ENCODE results near the gene GLCE. TPM values are rescaled to one million over a fixed set of nuclear protein-coding genes. Genes with fewer than 3 reads are reported as not detected.

Gene GLCE
- polyA plus RNA-seq, 3 donors = 47.5 to 48.7 (median 48.6) TPM

DNA sequence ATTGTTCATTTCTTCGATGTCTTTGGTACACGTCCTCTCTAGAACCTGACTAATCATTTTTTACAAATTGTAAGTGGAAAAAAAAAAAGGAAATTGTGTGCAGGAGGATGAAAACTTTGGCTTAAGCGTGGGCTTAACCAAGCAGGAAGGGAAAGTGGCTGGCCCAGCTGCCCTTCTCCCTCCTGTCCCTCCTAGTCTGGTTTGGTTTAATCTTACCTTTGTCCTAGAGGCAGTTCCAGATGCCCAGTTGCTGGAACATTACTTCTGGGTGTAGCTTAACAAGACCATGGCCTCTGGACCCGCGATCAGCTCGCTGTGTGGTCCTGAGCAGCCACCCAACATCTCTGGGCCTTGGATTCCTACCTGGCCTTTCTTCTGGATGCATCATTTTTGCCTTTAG is 153.7 kb downstream of the GLCE start:
- DNase-seq (ENCODE audit: low read depth in 3 of 3, low spot score in 2 of 3) = no peak

DNA sequence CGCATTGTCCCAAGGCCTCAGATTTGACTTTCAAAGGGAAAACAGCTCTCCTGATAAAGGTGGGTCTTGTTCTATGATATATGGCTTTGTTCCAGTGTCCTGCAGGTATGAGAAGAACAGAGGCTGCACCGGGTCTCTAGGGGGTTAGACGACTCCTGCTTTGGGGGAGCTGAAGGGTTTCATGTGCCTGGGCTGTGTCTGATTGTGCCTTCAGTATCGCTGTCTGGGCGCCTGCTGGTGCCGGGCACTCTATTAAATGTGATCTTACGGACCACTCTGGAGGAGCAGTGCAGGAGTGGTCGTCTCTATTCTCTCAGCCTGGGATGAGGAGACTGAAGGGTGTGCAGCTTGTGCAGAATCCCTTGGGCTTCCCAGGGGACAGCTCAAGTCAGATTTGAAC is 154.3 kb downstream of the GLCE start:
- no peak for DNase-seq (ENCODE audit: low read depth in 3 of 3, low spot score in 2 of 3)

DNA sequence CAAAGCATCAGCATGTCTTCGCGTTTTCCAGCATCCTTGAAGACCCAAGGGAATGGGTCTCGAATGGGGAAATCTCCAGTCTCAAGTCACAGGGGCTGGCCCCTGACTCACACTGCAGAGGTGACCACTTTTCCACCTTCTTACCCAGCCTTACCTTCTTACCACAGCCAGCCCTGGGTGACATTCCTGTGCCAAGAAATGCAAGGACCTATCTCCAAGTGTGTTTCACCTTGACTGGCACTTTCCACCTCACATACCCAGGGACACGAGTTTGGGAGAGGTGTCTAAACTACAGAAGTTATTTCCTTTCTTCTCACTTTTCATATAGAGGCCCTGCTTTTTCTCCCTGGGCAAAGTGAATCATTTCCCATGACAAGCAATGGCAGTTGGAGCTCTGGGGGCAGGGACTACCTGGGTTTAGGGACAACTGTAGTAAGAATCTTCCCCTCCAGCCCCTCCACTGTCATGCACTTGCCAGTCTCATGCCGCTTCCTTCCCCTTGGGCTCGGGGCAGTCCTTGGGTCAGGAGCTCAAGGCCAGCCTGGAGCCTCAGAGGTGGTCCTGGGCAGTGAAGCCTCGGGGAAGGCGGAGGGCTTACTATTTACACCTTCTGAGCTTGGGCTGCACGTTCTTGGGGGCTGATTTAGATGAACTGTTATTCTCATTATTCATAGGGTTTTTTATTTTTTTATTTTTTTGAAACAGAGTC is 155.1 kb downstream of the GLCE start:
- no peak for DNase-seq (ENCODE audit: low read depth in 3 of 3, low spot score in 2 of 3)

DNA sequence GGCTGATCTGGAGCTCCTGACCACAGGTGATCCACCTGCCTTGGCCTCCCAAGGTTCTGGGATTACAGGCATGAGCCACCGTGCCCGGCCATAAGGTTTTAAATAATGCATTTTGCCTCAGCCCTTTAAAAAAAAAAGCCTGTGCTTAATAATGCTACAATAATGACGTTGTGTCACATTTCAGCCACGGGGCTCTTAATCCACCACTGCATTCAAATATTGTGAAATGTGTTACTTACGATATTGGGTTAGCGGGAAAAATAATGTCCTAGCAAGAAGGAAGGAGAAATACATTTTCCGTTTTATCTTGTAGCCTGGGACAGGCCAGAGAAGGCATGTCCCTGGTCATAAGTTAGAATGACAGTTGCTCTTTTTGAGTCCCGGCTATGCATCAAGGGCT is 155.9 kb downstream of the GLCE start:
- DNase-seq (ENCODE audit: low read depth in 3 of 3, low spot score in 2 of 3) = no peak

DNA sequence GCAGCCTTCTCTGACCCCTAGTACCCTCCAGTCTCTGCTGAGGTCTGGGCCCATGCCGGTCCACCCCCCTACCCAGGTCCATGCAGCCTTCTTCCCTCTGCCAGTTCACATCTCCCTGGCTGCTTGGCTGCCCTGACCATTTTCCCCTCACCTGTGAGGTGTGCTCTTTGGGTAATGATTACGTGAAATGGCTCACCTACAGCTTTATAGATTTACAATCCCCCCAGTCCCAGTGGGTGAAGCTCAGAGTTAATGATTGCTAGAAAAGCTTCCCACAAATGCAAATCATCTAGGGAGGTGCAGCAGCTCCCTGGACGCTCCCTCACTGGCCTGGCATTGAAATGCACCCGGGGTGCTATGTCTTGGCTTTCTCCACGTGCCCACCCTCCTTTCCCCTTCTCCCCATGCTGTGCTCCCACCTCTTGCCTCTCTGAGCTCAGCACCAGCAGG is 157.0 kb downstream of the GLCE start:
- no peak for DNase-seq (ENCODE audit: low read depth in 3 of 3, low spot score in 2 of 3)

DNA sequence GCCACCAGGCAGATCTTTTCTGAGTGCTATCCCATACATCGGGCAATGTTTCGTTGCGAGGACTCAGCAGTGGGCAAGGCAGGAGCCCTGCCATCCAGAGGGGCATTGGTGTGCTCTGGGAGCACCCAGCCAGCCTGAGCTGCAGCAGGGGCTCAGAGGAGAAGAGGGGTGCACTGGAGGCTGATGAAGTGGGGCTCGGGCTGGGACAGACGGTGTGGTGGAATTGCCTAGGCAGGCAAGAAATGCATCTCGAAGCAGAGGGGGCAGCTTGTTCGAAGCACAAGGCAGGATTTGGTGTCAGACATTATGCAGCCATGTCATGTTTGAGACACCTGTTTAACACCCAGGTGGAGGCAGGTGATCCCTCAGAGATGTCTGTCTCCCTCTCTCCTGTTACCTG is 157.6 kb downstream of the GLCE start:
- DNase-seq (ENCODE audit: low read depth in 3 of 3, low spot score in 2 of 3) = no peak

DNA sequence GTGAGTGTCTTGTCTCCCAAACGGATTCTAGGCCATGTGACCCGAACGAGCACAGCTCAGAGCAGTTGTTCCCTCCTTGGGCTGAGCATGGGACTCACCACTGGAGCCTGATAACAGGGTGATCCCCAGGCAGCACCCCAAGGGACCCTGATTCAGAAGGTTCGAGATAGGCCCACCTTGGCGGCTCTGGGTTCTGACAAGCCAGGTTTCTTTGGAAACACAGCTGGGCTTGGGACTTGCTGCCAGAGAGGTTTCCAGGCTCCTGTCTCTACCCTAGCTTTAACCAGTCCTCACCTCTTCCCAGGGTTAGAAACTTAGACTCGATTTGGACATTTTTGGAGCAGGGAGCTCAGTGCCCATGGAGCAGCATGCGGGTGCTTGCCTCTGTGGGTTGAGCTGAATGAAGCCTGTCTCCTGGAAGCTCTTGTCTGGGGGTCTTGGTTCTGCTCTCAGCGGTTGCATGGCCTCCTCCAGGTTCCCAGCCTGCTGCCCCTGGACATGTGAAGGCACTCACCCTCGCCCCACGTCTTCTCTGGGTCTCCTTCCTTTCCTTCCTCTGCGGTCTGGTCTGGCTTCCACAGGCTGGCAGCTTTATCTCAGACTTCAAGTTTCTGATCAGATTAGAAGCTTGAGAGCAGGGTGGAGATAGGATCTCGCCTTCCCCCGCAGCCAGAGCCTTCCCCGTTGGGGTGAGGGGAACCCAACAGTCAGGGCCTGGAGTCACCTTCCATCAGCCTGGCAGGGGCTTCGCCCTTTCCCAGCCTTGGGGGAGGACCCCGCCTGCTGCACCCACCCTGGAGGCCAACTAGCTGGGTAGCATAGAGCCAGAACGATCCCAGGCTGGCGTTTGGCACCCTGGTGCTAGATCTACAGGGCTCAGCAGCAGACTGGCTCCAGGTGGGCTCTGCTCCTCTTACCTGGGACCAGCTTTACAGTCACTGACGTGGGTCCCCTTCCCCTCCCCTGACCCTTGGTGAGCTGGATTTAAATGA is 159.2 kb downstream of the GLCE start:
- no peak for DNase-seq (ENCODE audit: low read depth in 3 of 3, low spot score in 2 of 3)

DNA sequence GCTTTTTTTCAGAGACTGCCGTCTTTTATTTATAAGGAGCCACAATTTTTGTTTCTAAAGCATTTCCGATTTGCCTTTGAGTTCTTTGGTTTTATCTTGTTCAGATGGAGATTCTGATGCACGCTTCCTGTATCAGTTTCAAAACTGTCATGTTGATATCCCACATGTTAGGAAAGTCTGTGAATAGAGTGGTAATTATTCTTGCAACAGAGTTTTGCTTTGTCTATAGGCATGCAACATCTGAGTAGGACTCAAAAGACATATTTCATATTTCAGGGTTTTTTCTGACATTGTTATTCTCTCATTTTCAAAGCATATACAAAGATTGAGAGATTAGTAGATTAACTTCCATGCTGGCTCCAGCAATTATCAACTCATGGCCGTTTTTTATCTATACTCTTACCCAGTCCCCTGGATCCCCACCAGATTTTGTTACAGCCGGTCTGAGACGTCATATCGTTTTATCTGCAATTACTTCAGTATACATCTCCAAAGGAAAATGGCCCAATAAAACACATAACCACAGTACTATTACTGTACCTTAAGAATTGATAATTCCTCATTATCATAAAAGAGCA is 160.6 kb downstream of the GLCE start:
- no peak for DNase-seq (ENCODE audit: low read depth in 3 of 3, low spot score in 2 of 3)

Other genes starting within 250 kb of the GLCE start
- gene SPESP1, start 230.1 kb upstream of the GLCE start, polyA plus RNA-seq (ENCODE audit: insufficient read length in 3 of 3) = 1 to 10 TPM; 5.5 to 6.7 (median 5.8) TPM
- gene NOX5, start 145.9 kb upstream of the GLCE start, polyA plus RNA-seq (ENCODE audit: insufficient read length in 3 of 3) = under 1 TPM; 0.38 to 0.43 (median 0.40) TPM
- 10 to 100 TPM; 31.1 to 33.8 (median 33.2) TPM for gene PAQR5, start 138.3 kb downstream of the GLCE start, polyA plus RNA-seq (ENCODE audit: insufficient read length in 3 of 3)